HepG2 (cell line): ENCODE measurements around the gene AGPAT2. TPM values are rescaled to one million over a fixed set of nuclear protein-coding genes. Genes with fewer than 3 reads are reported as not detected.

Experiments
- ATAC-seq: fragments of 200-7000 bp; cut with Tn5 transposase; 3 replicates; pipeline ENCODE4 v1.9.1; 2020; ENCODE audit warnings: mild to moderate bottlenecking, moderate library complexity
- BruUV-seq: library from RNA; stranded (reverse); fragments of 400-500 nt; replicated peaks from 2 replicates; lab custom pipeline; 2021; lab: Mats Ljungman, UMichigan
- CTCF ChIA-PET: fragments of 300-600 bp; formaldehyde crosslinking; extraction: SDS; loops from one replicate; lab custom pipeline; 2021; ENCODE audit warnings: low total read pairs, inconsistent platforms, low intra/inter-chr PET ratio; lab: Yijun Ruan, JAX
- POLR2A ChIA-PET: fragments of 350-600 bp; sonication (Branson Sonifier 250); formaldehyde crosslinking; loops from one replicate; lab custom pipeline; 2020; ENCODE audit warnings: antibody characterized with exemption, inconsistent platforms; lab: Yijun Ruan, JAX
- DNase-seq: peaks from one replicate; pipeline ENCODE4 v3.0.0-alpha.2; 2015; ENCODE audit warnings: low spot score
- FAIRE-seq: peaks from 3 replicates; lab custom pipeline; 2011; peaks lifted over from hg19 to GRCh38; lab: Jason Lieb, UNC
- H2AFZ ChIP-seq: one replicate; pipeline ENCODE4 v1.6.1; 2011; ENCODE audit warnings: low read length, inconsistent platforms
- H3K27ac ChIP-seq: fragments of 300-600 bp; 3 replicates; pipeline ENCODE4 v1.8.0; 2011; ENCODE audit warnings: mixed run types, mild to moderate bottlenecking, mixed read lengths, low read length, inconsistent platforms; ENCODE audit not compliant: insufficient read depth; ENCODE audit errors: extremely low read length
- H3K27me3 ChIP-seq, 2 experiments: fragments of 200-600 bp in 1 of 2; 2 replicates in 1 of 2; 3 replicates in 1 of 2; pipeline versions ENCODE4 v1.6.0 to v1.8.0; 2011; ENCODE audit warnings: low read length in 2 of 2, mild to moderate bottlenecking in 2 of 2, moderate library complexity in 2 of 2, inconsistent platforms in 1 of 2; ENCODE audit not compliant: insufficient read depth in 2 of 2, control insufficient read depth in 1 of 2
- H3K36me3 ChIP-seq, 2 experiments: fragments of 200-600 bp in 1 of 2; replicated peaks in 1 of 2; 2 replicates in 1 of 2; 3 replicates in 1 of 2; pipeline versions ENCODE4 v1.5.1 to v1.8.0; 2011; ENCODE audit warnings: low read length in 2 of 2, inconsistent platforms in 1 of 2; ENCODE audit not compliant: insufficient read depth in 2 of 2, control insufficient read depth in 1 of 2
- H3K4me1 ChIP-seq: 2 replicates; pipeline ENCODE4 v1.5.1; 2012; ENCODE audit warnings: low read length, inconsistent platforms; ENCODE audit not compliant: insufficient read depth
- H3K4me2 ChIP-seq: 2 replicates; pipeline ENCODE4 v1.6.0; 2011; ENCODE audit warnings: low read depth, low read length, inconsistent platforms
- H3K4me3 ChIP-seq, 3 experiments: fragments of 200-600 bp in 1 of 3; sonication (generic), shearing (Covaris generic) in 1 of 3; replicated peaks in 1 of 3; 2 replicates each; pipeline ENCODE4 v1.5.1; 2011 to 2016; ENCODE audit warnings: low read length in 3 of 3, inconsistent platforms in 2 of 3, low read depth in 2 of 3, mild to moderate bottlenecking in 2 of 3, control low read depth in 1 of 3, mixed read lengths in 1 of 3; ENCODE audit not compliant: insufficient read depth in 1 of 3
- H3K79me2 ChIP-seq: one replicate; pipeline ENCODE4 v1.6.1; 2011; ENCODE audit warnings: low read length, inconsistent platforms; ENCODE audit not compliant: insufficient read depth
- H3K9ac ChIP-seq: 2 replicates; pipeline ENCODE4 v1.6.0; 2011; ENCODE audit warnings: mild to moderate bottlenecking, low read depth, low read length, inconsistent platforms; ENCODE audit not compliant: insufficient read depth
- H3K9me3 ChIP-seq: 2 replicates; pipeline ENCODE4 v1.5.1; 2012; ENCODE audit warnings: mild to moderate bottlenecking, low read length
- H4K20me1 ChIP-seq: 2 replicates; pipeline ENCODE4 v1.6.0; 2011; ENCODE audit warnings: inconsistent platforms, mild to moderate bottlenecking, low read length, moderate library complexity; ENCODE audit not compliant: insufficient read depth
- ATF7 ChIP-seq, 2 experiments: fragments of 450-650 bp in 1 of 2; sonication (generic) in 1 of 2; formaldehyde crosslinking in 1 of 2; IDR thresholded peaks; 2 replicates each; pipeline versions ENCODE4 v1.4.0 to v1.6.1; 2016 to 2020; ENCODE audit warnings: antibody characterized with exemption in 1 of 2, mild to moderate bottlenecking in 1 of 2, missing genetic modification reagents in 1 of 2
- ETV6 ChIP-seq: sonication (generic); formaldehyde crosslinking; conservative IDR thresholded peaks from 2 replicates; pipeline ENCODE4 v1.4.0; 2020; ENCODE audit warnings: missing genetic modification reagents
- GLMP ChIP-seq: sonication (generic); formaldehyde crosslinking; IDR thresholded peaks from 2 replicates; pipeline ENCODE4 v1.9.0; 2021; ENCODE audit warnings: missing genetic modification reagents, mild to moderate bottlenecking, borderline replicate concordance
- HOXA3 ChIP-seq: sonication (generic); formaldehyde crosslinking; IDR thresholded peaks from 2 replicates; pipeline ENCODE4 v1.5.0; 2020; ENCODE audit warnings: missing genetic modification reagents
- NBN ChIP-seq: fragments of 450-650 bp; conservative IDR thresholded peaks from 2 replicates; pipeline ENCODE4 v1.6.1; 2017
- PRDM15 ChIP-seq: sonication (generic); formaldehyde crosslinking; IDR thresholded peaks from 2 replicates; pipeline ENCODE4 v1.4.0; 2020; ENCODE audit warnings: missing genetic modification reagents
- ZNF142 ChIP-seq: sonication (generic); formaldehyde crosslinking; IDR thresholded peaks from 2 replicates; pipeline ENCODE4 v1.4.0; 2020; ENCODE audit warnings: missing genetic modification reagents
- ZNF354B ChIP-seq: sonication (generic); formaldehyde crosslinking; IDR thresholded peaks from 2 replicates; pipeline ENCODE4 v1.8.0; 2022; ENCODE audit warnings: mild to moderate bottlenecking, missing genetic modification reagents
- ZNF574 ChIP-seq: sonication (generic); formaldehyde crosslinking; IDR thresholded peaks from 2 replicates; pipeline ENCODE4 v1.4.0; 2020; ENCODE audit warnings: missing genetic modification reagents
- ZNF605 ChIP-seq: sonication (generic); formaldehyde crosslinking; IDR thresholded peaks from 2 replicates; pipeline ENCODE4 v1.8.0; 2022; ENCODE audit warnings: mild to moderate bottlenecking, missing genetic modification reagents
- WGBS: methylation state at CpG from one replicate; pipeline ENCODE4 v1.1.6; 2017; ENCODE audit warnings: low lambda C conversion rate; 5-methylcytosine and 5-hydroxymethylcytosine counted together
- in situ Hi-C: cut with HindIII; loops from 2 replicates; pipeline ENCODE4 v1.10.0; 2017; ENCODE audit warnings: low pct_unique_long_range_greater_than_20kb; ENCODE audit not compliant: extremely low pct_ligation_motif_present
- intact Hi-C: fragments of 100-400 bp; cut with micrococcal nuclease; formaldehyde crosslinking; loops from one replicate; pipeline ENCODE4 v1.10.0; 2022; ENCODE audit not compliant: unreplicated experiment
- polyA plus RNA-seq, 8 experiments: library from polyadenylated mRNA; depleted of rRNA in 3 of 8; stranded (reverse) in 7 of 8; unstranded in 1 of 8; fragments of >200 nt; fragmentation: Illumina TruSeq in 4 of 8; extraction: Trizol in 4 of 8; gene quantifications; 2 replicates each; pipeline versions ENCODE4 v1.2.1 to v1.2.3, GENCODE V29; 2011 to 2016; ENCODE audit warnings: low read depth in 4 of 8, missing spikeins in 1 of 8, mixed read lengths in 1 of 8; ENCODE audit not compliant: insufficient read depth in 1 of 8
- total RNA-seq, 5 experiments: library from RNA; depleted of rRNA; stranded (reverse); fragments of >200 nt; fragmentation: Illumina TruSeq; extraction: Trizol; gene quantifications; 2 replicates each; pipeline ENCODE4 v1.2.3, GENCODE V29; 2016; ENCODE audit warnings: low read depth in 1 of 5

AGPAT2 gene
- total and polyA plus RNA-seq, 2 of the 13 experiments (the other 11 are each of a cell fraction or from before 2014, with no cell fraction given), result 3.9 to 25.8 TPM

GRCh38 chr9:136656183-136656738, 31.0 kb downstream of the AGPAT2 start:
- in situ Hi-C loops, result no loop called here
- no peak for ATAC-seq
- no TSS peak for BruUV-seq
- no peak for TF ChIP-seq ETV6 (CRISPR knock-in tag)
- TF ChIP-seq NBN, result no peak
- TF ChIP-seq ZNF574 (CRISPR knock-in tag), result no peak
- TF ChIP-seq PRDM15 (CRISPR knock-in tag), result no peak
- no peak for TF ChIP-seq ZNF142 (CRISPR knock-in tag)
- TF ChIP-seq ZNF605 (CRISPR knock-in tag), result no peak
- TF ChIP-seq HOXA3 (CRISPR knock-in tag), result no peak
- TF ChIP-seq ATF7 (IDR thresholded peaks at IDR 0.05), result no peak
- TF ChIP-seq ATF7 (CRISPR knock-in tag; IDR thresholded peaks at IDR 0.05), result no peak
- TF ChIP-seq GLMP (CRISPR knock-in tag), result no peak
- TF ChIP-seq ZNF354B, result no peak

More at GRCh38 chr9:136656183-136656738, 31.0 kb downstream of the AGPAT2 start:
- Histone ChIP-seq H3K4me2 (peak overlapping the region; percentile 65), H3K36me3 (no peaks in the 10 kb centered on the region), H3K79me2 (no peaks in the 10 kb centered on the region), H3K27me3 (peaks cover 41 to 85% of the 10 kb centered on the region in 2 experiments), H4K20me1 (no peaks in the 10 kb centered on the region), H2AFZ (no peak overlapping the region), H3K9me3 (no peaks in the 10 kb centered on the region), H3K4me3 (0 out of 6 replicates have a peak overlapping the region, but pooled peaks of 1 of the 3 experiments have one; percentile 58), H3K9ac (no peak overlapping the region), H3K4me1 (peaks cover 28% of the 10 kb centered on the region), H3K27ac (no peak overlapping the region)
- POLR2A ChIA-PET, result no interaction called here
- intact Hi-C loops, result no loop called here
- FAIRE-seq (no peak), DNase-seq (no peak)
- 20% methylated on average over 3 of the region's 11 CpGs for WGBS
- CTCF ChIA-PET, result no interaction called here
